Measurements from ENCODE around the gene TMEM204.

GRCh38 chr16:1500465-1501150, 32.9 kb upstream of the TMEM204 start:
- TF ChIP-seq, protein P1, sequence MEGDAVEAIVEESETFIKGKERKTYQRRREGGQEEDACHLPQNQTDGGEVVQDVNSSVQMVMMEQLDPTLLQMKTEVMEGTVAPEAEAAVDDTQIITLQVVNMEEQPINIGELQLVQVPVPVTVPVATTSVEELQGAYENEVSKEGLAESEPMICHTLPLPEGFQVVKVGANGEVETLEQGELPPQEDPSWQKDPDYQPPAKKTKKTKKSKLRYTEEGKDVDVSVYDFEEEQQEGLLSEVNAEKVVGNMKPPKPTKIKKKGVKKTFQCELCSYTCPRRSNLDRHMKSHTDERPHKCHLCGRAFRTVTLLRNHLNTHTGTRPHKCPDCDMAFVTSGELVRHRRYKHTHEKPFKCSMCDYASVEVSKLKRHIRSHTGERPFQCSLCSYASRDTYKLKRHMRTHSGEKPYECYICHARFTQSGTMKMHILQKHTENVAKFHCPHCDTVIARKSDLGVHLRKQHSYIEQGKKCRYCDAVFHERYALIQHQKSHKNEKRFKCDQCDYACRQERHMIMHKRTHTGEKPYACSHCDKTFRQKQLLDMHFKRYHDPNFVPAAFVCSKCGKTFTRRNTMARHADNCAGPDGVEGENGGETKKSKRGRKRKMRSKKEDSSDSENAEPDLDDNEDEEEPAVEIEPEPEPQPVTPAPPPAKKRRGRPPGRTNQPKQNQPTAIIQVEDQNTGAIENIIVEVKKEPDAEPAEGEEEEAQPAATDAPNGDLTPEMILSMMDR (IDR thresholded peaks at IDR 0.05): no peak
- no peak for TF ChIP-seq POLR2A (IDR thresholded peaks at IDR 0.05)

Measured in lower leg skin (tissue), 3 donors.